ENCODE results near the gene MOB1B. TPM values are rescaled to one million over a fixed set of nuclear protein-coding genes. Genes with fewer than 3 reads are reported as not detected.

MOB1B gene
- total and polyA plus RNA-seq, 2 of the 13 experiments (the other 11 are each of a cell fraction or from before 2014, with no cell fraction given): 3.9 to 4.0 TPM

- peak; percentile 99 for TF ChIP-seq ARID4A (CRISPR knock-in tag; IDR thresholded peaks at IDR 0.05; ENCODE audit: borderline replicate concordance)
- TF ChIP-seq RBM22 (optimal IDR thresholded peaks at IDR 0.05; ENCODE audit: low read length): no peak
- no peak; the same call in 1 of the 2 replicates for TF ChIP-seq ZBTB39 (CRISPR knock-in tag; IDR thresholded peaks at IDR 0.05)
- TF ChIP-seq JDP2 (CRISPR knock-in tag; IDR thresholded peaks at IDR 0.05; ENCODE audit: borderline replicate concordance): no peak
- peak; percentile 57; the same call in 1 of the 2 replicates for TF ChIP-seq RAD21 (CRISPR knock-in tag; IDR thresholded peaks at IDR 0.05)
- TF ChIP-seq ZNF354B (CRISPR knock-in tag; IDR thresholded peaks at IDR 0.05): no peak
- TF ChIP-seq ZNF337 (CRISPR knock-in tag; IDR thresholded peaks at IDR 0.05; ENCODE audit: borderline replicate concordance, low read depth): no peak
- peak; percentile 45; the same call in 1 of the 2 replicates for TF ChIP-seq DRAP1 (CRISPR knock-in tag; IDR thresholded peaks at IDR 0.05)
- TF ChIP-seq NCOR1 (IDR thresholded peaks at IDR 0.05; ENCODE audit: borderline replicate concordance, low read length): no peak; the same call in 1 of the 2 replicates
- peak; percentile 88 for TF ChIP-seq USF2 (IDR thresholded peaks at IDR 0.05; ENCODE audit: low read depth, low read length)
- TF ChIP-seq USF2 (CRISPR knock-in tag; IDR thresholded peaks at IDR 0.05; ENCODE audit: borderline replicate concordance): peak; percentile 88; the same call in 1 of the 2 replicates
- no peak for TF ChIP-seq CHD4 (IDR thresholded peaks at IDR 0.05; ENCODE audit: borderline replicate concordance, low read length)
- TF ChIP-seq E2F5 (CRISPR knock-in tag; conservative IDR thresholded peaks at IDR 0.05): peak; percentile 96
- no peak for TF ChIP-seq HOMEZ (CRISPR knock-in tag; IDR thresholded peaks at IDR 0.05; ENCODE audit: low read depth)
- TF ChIP-seq RFX3 (CRISPR knock-in tag; IDR thresholded peaks at IDR 0.05): no peak
Observed at GRCh38 chr4:70993181-70994068, 91.3 kb downstream of the MOB1B start, which contains the start of gene DCK (continued).
